ENCODE measurements around the gene GLS2. TPM values are rescaled to one million over a fixed set of nuclear protein-coding genes. Genes with fewer than 3 reads are reported as not detected.

GLS2 gene
- total RNA-seq, 2 experiments from 2014 or later, result 1.1 to 1.4 TPM

GRCh38 chr12:56479625-56480024 lies 8.3 kb downstream of the GLS2 start:
- ATAC-seq (no peak), DNase-seq (no peak)
- Mint-ChIP-seq H3K27me3 (no peaks in the 10 kb centered on the region), H3K9me3 (ENCODE audit: low read depth) (no peaks in the 10 kb centered on the region), H3K36me3 (peaks cover 2% of the 10 kb centered on the region), H3K4me3 (no peak overlapping the region), H3K4me1 (peaks cover 9% of the 10 kb centered on the region), H3K27ac (no peak overlapping the region)
- CTCF ChIA-PET, result interaction anchor here (1.5 to 2.9 kb wide), 2 partner anchors 12 to 34 kb away, joined by 4 to 7 read pairs; no protein-coding TSS in a partner anchor

GRCh38 chr12:56477521-56478225 lies 10.3 kb downstream of the GLS2 start:
- CTCF ChIA-PET, result interaction anchor here (0.5 to 2.9 kb wide), 3 partner anchors 14 to 137 kb away, joined by 3 to 7 read pairs (median 4); no protein-coding TSS in a partner anchor
- H3K4me1 Mint-ChIP-seq, result peaks cover 9% of the 10 kb centered on the region
- ATAC-seq (no peak), DNase-seq (no peak)
- no peaks in the 10 kb centered on the region for H3K9me3 Mint-ChIP-seq (ENCODE audit: low read depth)
- no peak overlapping the region for H3K4me3 Mint-ChIP-seq
- H3K27ac Mint-ChIP-seq, result no peak overlapping the region
- peaks cover 4% of the 10 kb centered on the region for H3K36me3 Mint-ChIP-seq
- H3K27me3 Mint-ChIP-seq, result no peaks in the 10 kb centered on the region

GRCh38 chr12:56476972-56477432 lies 11.0 kb downstream of the GLS2 start:
- Mint-ChIP-seq H3K9me3 (ENCODE audit: low read depth) (no peaks in the 10 kb centered on the region), H3K4me3 (no peak overlapping the region), H3K36me3 (peaks cover 4% of the 10 kb centered on the region), H3K27ac (no peak overlapping the region), H3K27me3 (no peaks in the 10 kb centered on the region), H3K4me1 (peaks cover 9% of the 10 kb centered on the region)
- no peak for DNase-seq
- no peak for ATAC-seq
- CTCF ChIA-PET, result no interaction called here

GRCh38 chr12:56476143-56476542 lies 11.8 kb downstream of the GLS2 start:
- peaks cover 9% of the 10 kb centered on the region for H3K4me1 Mint-ChIP-seq
- H3K4me3 Mint-ChIP-seq, result no peak overlapping the region
- no peak for ATAC-seq
- no peak for DNase-seq
- CTCF ChIA-PET, result interaction anchor here (1.2 kb wide), 1 partner anchor 38 kb away, joined by 3 read pairs; no protein-coding TSS in a partner anchor
- H3K9me3 Mint-ChIP-seq (ENCODE audit: low read depth), result no peaks in the 10 kb centered on the region
- H3K36me3 Mint-ChIP-seq, result peaks cover 4% of the 10 kb centered on the region
- no peak overlapping the region for H3K27ac Mint-ChIP-seq
- no peaks in the 10 kb centered on the region for H3K27me3 Mint-ChIP-seq

GRCh38 chr12:56474389-56474788 lies 13.6 kb downstream of the GLS2 start:
- Mint-ChIP-seq H3K27ac (no peak overlapping the region), H3K27me3 (no peaks in the 10 kb centered on the region), H3K9me3 (ENCODE audit: low read depth) (no peaks in the 10 kb centered on the region), H3K4me1 (peaks cover 13% of the 10 kb centered on the region), H3K36me3 (peaks cover 12% of the 10 kb centered on the region), H3K4me3 (no peak overlapping the region)
- DNase-seq (no peak), ATAC-seq (no peak)
- CTCF ChIA-PET, result interaction anchor here (0.7 kb wide), 1 partner anchor 69 kb away, joined by 3 read pairs; no protein-coding TSS in a partner anchor

GRCh38 chr12:56469007-56469930 lies 18.7 kb downstream of the GLS2 start:
- CTCF ChIA-PET, result interaction anchor here (0.6 to 2.2 kb wide), 6 partner anchors 11 to 730 kb away, joined by 3 to 7 read pairs (median 3); partner anchors contain the start of genes TIMELESS and ZC3H10
- Mint-ChIP-seq H3K36me3 (peaks cover 10% of the 10 kb centered on the region), H3K4me1 (peaks cover 26% of the 10 kb centered on the region), H3K9me3 (ENCODE audit: low read depth) (no peaks in the 10 kb centered on the region), H3K27ac (peak overlapping the region; percentile 95), H3K4me3 (peak overlapping the region; percentile 97), H3K27me3 (no peaks in the 10 kb centered on the region)
- DNase-seq (peak; percentile 48), ATAC-seq (no peak)

- ATAC-seq (peak; percentile 96), DNase-seq (peak; percentile 95)
- peaks cover 8% of the 10 kb centered on the region for H3K36me3 Mint-ChIP-seq
- no peaks in the 10 kb centered on the region for H3K27me3 Mint-ChIP-seq
- H3K27ac Mint-ChIP-seq, result peak within 1 kb of the TSS; percentile 95
- peak within 1 kb of the TSS; percentile 97 for H3K4me3 Mint-ChIP-seq
- H3K9me3 Mint-ChIP-seq (ENCODE audit: low read depth), result no peaks in the 10 kb centered on the region
- H3K4me1 Mint-ChIP-seq, result peaks cover 29% of the 10 kb centered on the region
- CTCF ChIA-PET, result interaction anchor here (0.8 to 2.2 kb wide), 7 partner anchors 12 to 277 kb away, joined by 3 to 7 read pairs (median 3); partner anchors contain the start of genes COQ10A, STAT2 and TIMELESS
These were observed 19.6 kb downstream of the GLS2 start, which contains the start of gene SPRYD4 for GRCh38 chr12:56468216-56469006. Gene SPRYD4 (plus strand): TSS chr12:56468578. CDS start chr12:56468592, 14 bp downstream.

- Mint-ChIP-seq H3K36me3 (no peaks in the 10 kb centered on the region), H3K4me1 (peaks cover 9% of the 10 kb centered on the region), H3K4me3 (no peak overlapping the region), H3K27ac (no peak overlapping the region), H3K9me3 (ENCODE audit: low read depth) (no peaks in the 10 kb centered on the region), H3K27me3 (no peaks in the 10 kb centered on the region)
- ATAC-seq, result no peak
- DNase-seq, result no peak
- CTCF ChIA-PET, result interaction anchor here (0.5 to 3.4 kb wide), 7 partner anchors 11 to 273 kb away, joined by 3 to 36 read pairs (median 17); partner anchors contain the start of genes CNPY2, SMARCC2 and TIMELESS
These were observed 25.4 kb downstream of the GLS2 start for GRCh38 chr12:56462565-56462964.

GRCh38 chr12:56461235-56462159 lies 26.5 kb downstream of the GLS2 start:
- H3K27ac Mint-ChIP-seq, result no peak overlapping the region
- peaks cover 5% of the 10 kb centered on the region for H3K4me1 Mint-ChIP-seq
- H3K9me3 Mint-ChIP-seq (ENCODE audit: low read depth), result no peaks in the 10 kb centered on the region
- H3K4me3 Mint-ChIP-seq, result no peak overlapping the region
- ATAC-seq (no peak), DNase-seq (no peak)
- no peaks in the 10 kb centered on the region for H3K27me3 Mint-ChIP-seq
- H3K36me3 Mint-ChIP-seq, result no peaks in the 10 kb centered on the region
- CTCF ChIA-PET, result interaction anchor here (0.6 to 3.3 kb wide), 6 partner anchors 12 to 310 kb away, joined by 3 to 22 read pairs (median 4); partner anchors contain the start of genes SMARCC2 and TIMELESS

GRCh38 chr12:56457817-56458216 lies 30.1 kb downstream of the GLS2 start:
- no peak for ATAC-seq
- Mint-ChIP-seq H3K9me3 (ENCODE audit: low read depth) (no peaks in the 10 kb centered on the region), H3K36me3 (no peaks in the 10 kb centered on the region), H3K27me3 (no peaks in the 10 kb centered on the region), H3K4me1 (no peaks in the 10 kb centered on the region), H3K27ac (no peak overlapping the region), H3K4me3 (no peak overlapping the region)
- CTCF ChIA-PET, result interaction anchor here (0.6 to 1.4 kb wide), 2 partner anchors 9 to 16 kb away, joined by 4 read pairs; partner anchors contain the start of gene TIMELESS
- DNase-seq, result no peak

GRCh38 chr12:56454557-56454956 lies 33.4 kb downstream of the GLS2 start, which contains the start of gene MIP:
Gene MIP (minus strand): TSS chr12:56454657. CDS start chr12:56454613, 44 bp downstream.
- H3K9me3 Mint-ChIP-seq (ENCODE audit: low read depth), result no peaks in the 10 kb centered on the region
- H3K27me3 Mint-ChIP-seq, result no peaks in the 10 kb centered on the region

More at GRCh38 chr12:56454557-56454956, 33.4 kb downstream of the GLS2 start, which contains the start of gene MIP:
- no peak within 1 kb of the TSS for H3K27ac Mint-ChIP-seq
- CTCF ChIA-PET, result interaction anchor here (0.9 kb wide), 1 partner anchor 10 kb away, joined by 3 read pairs; no protein-coding TSS in a partner anchor
- H3K4me3 Mint-ChIP-seq, result no peak within 1 kb of the TSS
- no peak for ATAC-seq
- peaks cover 7% of the 10 kb centered on the region for H3K4me1 Mint-ChIP-seq
- H3K36me3 Mint-ChIP-seq, result no peaks in the 10 kb centered on the region
- no peak for DNase-seq

Data from activated CD8-positive, alpha-beta memory T cell treated with anti-CD3 and anti-CD28 coated beads, Interleukin-2, amount 10 ng/mL, durations not matched to agents 7 days and 5 days (primary cell).